Peyer's patch (tissue), 4 donors: Measurements from ENCODE around the gene ACBD6.

Experiments
- CTCF ChIP-seq, 6 experiments: fragments of 450-650 bp in 4 of 6; fragments of 200-600 bp in 2 of 6; sonication (generic) in 1 of 6; IDR thresholded peaks; one replicate each; pipeline ENCODE4 v1.5.1; 2017 to 2019; ENCODE audit warnings: antibody characterized with exemption in 6 of 6, mild to moderate bottlenecking in 3 of 6, moderate library complexity in 1 of 6
- POLR2A ChIP-seq, 2 donors: fragments of 450-650 bp; IDR thresholded peaks; one replicate each; pipeline ENCODE4 v1.5.1; 2017; ENCODE audit warnings: antibody characterized with exemption in 2 of 2, mild to moderate bottlenecking in 2 of 2, moderate library complexity in 2 of 2

- no peak for TF ChIP-seq CTCF (IDR thresholded peaks at IDR 0.05)
- no peak for TF ChIP-seq POLR2A (IDR thresholded peaks at IDR 0.05)
Observed at GRCh38 chr1:180524160-180524914, 22.0 kb upstream of the ACBD6 start.
